Small intestine (tissue), 7 donors: ENCODE results near the gene NRG3. TPM values are rescaled to one million over a fixed set of nuclear protein-coding genes. Genes with fewer than 3 reads are reported as not detected.

Experiments used
- DNase-seq, 2 donors: peaks; one replicate each; pipeline versions ENCODE4 v3.0.0 to v3.0.0-alpha.2; 2013
- FAIRE-seq: peaks from 2 replicates; lab custom pipeline; 2012; peaks lifted over from hg19 to GRCh38; lab: Jason Lieb, UNC
- H3K27ac ChIP-seq, 3 donors: one replicate each; pipeline ENCODE4 v1.5.1; 2013; ENCODE audit warnings: low read length in 2 of 3, mild to moderate bottlenecking in 2 of 3, control low read depth in 1 of 3, inconsistent platforms in 1 of 3, low read depth in 1 of 3, moderate library complexity in 1 of 3
- H3K27me3 ChIP-seq, 3 donors: one replicate each; pipeline ENCODE4 v1.6.1; 2013; ENCODE audit warnings: low read length in 3 of 3, inconsistent platforms in 1 of 3; ENCODE audit not compliant: control insufficient read depth in 3 of 3, insufficient read depth in 3 of 3
- H3K36me3 ChIP-seq, 3 donors: one replicate each; pipeline ENCODE4 v1.6.1; 2013; ENCODE audit warnings: low read length in 3 of 3, inconsistent platforms in 1 of 3, low read depth in 1 of 3, mild to moderate bottlenecking in 1 of 3, moderate library complexity in 1 of 3; ENCODE audit not compliant: control insufficient read depth in 3 of 3, insufficient read depth in 2 of 3
- H3K4me1 ChIP-seq, 3 donors: one replicate each; pipeline ENCODE4 v1.6.1; 2013; ENCODE audit warnings: low read length in 2 of 3, inconsistent platforms in 1 of 3, low read depth in 1 of 3, mild to moderate bottlenecking in 1 of 3, moderate library complexity in 1 of 3; ENCODE audit not compliant: control insufficient read depth in 3 of 3, insufficient read depth in 2 of 3
- H3K4me3 ChIP-seq, 3 donors: one replicate each; pipeline ENCODE4 v1.5.1; 2013; ENCODE audit warnings: low read length in 3 of 3, control low read depth in 1 of 3, inconsistent platforms in 1 of 3, low read depth in 1 of 3, mild to moderate bottlenecking in 1 of 3, moderate library complexity in 1 of 3
- H3K9me3 ChIP-seq, 2 donors: one replicate each; pipeline ENCODE4 v1.6.1; 2013; ENCODE audit warnings: low read depth in 1 of 2, low read length in 1 of 2; ENCODE audit not compliant: control insufficient read depth in 2 of 2, insufficient read depth in 1 of 2
- WGBS, 3 donors: extraction: QIAGEN DNeasy Blood & Tissue Kit; methylation state at CpG; one replicate each; pipeline ENCODE4 v1.1.7; 2013; 5-methylcytosine and 5-hydroxymethylcytosine counted together
- polyA plus RNA-seq, 4 donors: library from polyadenylated mRNA; stranded (reverse) in 3 of 4; unstranded in 1 of 4; fragments of 200-250 nt in 3 of 4; fragments of 120-200 nt in 1 of 4; gene quantifications; one replicate each; pipeline versions ENCODE4 v1.2.1 to v1.2.3, GENCODE V29; 2013
- donor health status: healthy with polysubstance abuse.
- donor health status: control.
- donor health status: control.
- donor health status: Bipolar disorder and iron deficiency.
- donor health status: healthy.

The NRG3 gene
- polyA plus RNA-seq, 4 donors: 0.25 to 0.72 TPM; not detected in 2

DNA sequence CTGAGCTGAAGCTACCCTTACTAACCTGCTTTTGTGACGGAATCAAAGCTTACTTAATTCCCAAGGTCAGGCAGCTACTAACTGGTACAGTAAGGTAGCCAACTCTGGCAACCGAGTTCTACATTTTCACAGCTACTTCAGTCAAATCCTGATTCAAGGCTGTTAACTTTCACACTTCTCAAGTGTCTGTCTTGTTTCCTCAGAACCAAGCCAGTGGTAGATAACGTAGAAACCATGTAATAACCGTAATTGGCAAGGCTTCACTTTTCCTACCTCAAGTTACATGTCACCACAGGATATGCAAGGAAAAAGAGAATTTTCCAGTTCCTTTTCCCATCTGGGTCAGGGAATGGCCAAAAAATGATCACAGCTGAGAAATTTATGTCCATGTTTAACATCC lies 746.7 kb downstream of the NRG3 start:
- H3K4me3 ChIP-seq: no peak overlapping the region

GRCh38 chr10:82622479-82622878 lies 747.5 kb downstream of the NRG3 start:
- no peak overlapping the region for H3K27ac ChIP-seq
- H3K4me1 ChIP-seq: no peaks in the 10 kb centered on the region
- H3K27me3 ChIP-seq: no peaks in the 10 kb centered on the region
- H3K4me3 ChIP-seq: no peak overlapping the region
- FAIRE-seq (no peak), DNase-seq (peak in 1 of 2 donors; percentile 2)
- H3K9me3 ChIP-seq: peaks cover 0 to 6% of the 10 kb centered on the region in 2 donors
- no peaks in the 10 kb centered on the region for H3K36me3 ChIP-seq
- WGBS, 3 donors: 69 to 93% (median 78%) methylated on average over 5 of the region's 5 CpGs

More for the DNA sequence above, 746.7 kb downstream of the NRG3 start:
- no peaks in the 10 kb centered on the region for H3K36me3 ChIP-seq
- H3K4me1 ChIP-seq: no peaks in the 10 kb centered on the region
- H3K27me3 ChIP-seq: no peaks in the 10 kb centered on the region
- WGBS, 3 donors: 71 to 82% (median 79%) methylated on average over 4 of the region's 4 CpGs
- DNase-seq (no peak), FAIRE-seq (no peak)
- peaks cover 0 to 6% of the 10 kb centered on the region in 2 donors for H3K9me3 ChIP-seq
- H3K27ac ChIP-seq: no peak overlapping the region

DNA sequence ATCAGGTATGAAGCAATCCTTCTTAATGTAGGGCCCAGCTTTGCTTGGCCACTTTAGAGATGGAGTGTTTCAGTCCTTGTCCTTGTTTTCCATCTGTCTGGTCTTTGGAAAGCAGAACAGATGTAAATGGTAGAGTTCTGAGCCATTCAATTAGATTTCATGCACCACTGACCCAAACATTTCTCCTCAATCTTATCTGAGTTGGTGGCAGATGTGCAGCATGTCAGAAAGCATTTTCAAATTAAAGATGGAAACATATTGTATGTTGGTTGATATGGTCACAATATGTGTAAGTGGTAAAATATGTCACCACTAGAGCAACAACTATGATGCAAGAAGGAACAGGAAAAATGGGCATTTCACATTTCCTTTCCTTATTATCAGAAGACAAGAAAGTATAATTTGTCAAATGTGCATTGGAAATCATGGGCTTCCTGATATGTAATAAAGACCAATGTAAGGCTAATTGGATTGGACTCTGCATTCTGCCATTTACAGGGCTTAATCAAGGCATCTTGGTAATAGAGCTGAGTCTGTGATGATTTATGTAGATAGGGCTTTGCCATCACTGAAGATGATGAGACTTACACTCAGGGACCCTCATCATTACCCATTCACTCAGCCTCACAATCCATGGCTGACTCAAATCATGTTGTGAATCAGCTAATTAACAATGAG lies 750.7 kb downstream of the NRG3 start:
- Histone ChIP-seq H3K4me1 (no peaks in the 10 kb centered on the region), H3K9me3 (no peaks in the 10 kb centered on the region), H3K27me3 (no peaks in the 10 kb centered on the region), H3K36me3 (no peaks in the 10 kb centered on the region), H3K4me3 (no peak overlapping the region), H3K27ac (no peak overlapping the region)
- no peak for FAIRE-seq
- DNase-seq: no peak

GRCh38 chr10:82628373-82628772 lies 753.4 kb downstream of the NRG3 start:
- H3K4me1 ChIP-seq: no peaks in the 10 kb centered on the region
- H3K4me3 ChIP-seq: no peak overlapping the region
- FAIRE-seq (no peak), DNase-seq (peak in 1 of 2 donors; percentile 2)
- no peaks in the 10 kb centered on the region for H3K27me3 ChIP-seq
- no peaks in the 10 kb centered on the region for H3K36me3 ChIP-seq
- no peak overlapping the region for H3K27ac ChIP-seq
- 27 to 41% (median 33%) methylated on average over 3 of the region's 3 CpGs for WGBS, 3 donors
- no peaks in the 10 kb centered on the region for H3K9me3 ChIP-seq

DNA sequence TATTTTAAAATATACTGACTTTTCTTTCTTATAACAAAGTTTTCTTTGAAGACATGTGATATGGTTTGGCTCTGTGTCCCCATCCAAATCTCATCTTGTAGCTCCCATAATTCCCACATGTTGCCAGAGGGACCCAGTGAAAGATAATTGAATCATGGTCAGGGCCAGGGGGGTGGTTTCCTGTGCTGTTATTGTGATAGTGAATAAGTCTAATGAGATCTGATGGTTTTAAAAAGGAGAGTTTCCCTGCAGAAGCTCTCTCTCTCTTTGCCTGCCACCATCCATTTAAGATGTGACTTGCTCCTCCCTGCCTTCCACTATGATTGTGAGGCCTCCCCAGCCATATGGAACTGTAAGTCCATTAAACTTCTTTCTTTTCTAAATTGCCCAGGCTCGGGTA lies 768.1 kb downstream of the NRG3 start:
- DNase-seq (no peak), FAIRE-seq (no peak)
- 13 to 66% (median 31%) methylated on average over 1 of the region's 1 CpG for WGBS, 3 donors
- Histone ChIP-seq H3K27ac (no peak overlapping the region), H3K4me3 (no peak overlapping the region), H3K36me3 (no peaks in the 10 kb centered on the region), H3K9me3 (no peaks in the 10 kb centered on the region), H3K27me3 (no peaks in the 10 kb centered on the region), H3K4me1 (no peaks in the 10 kb centered on the region)

- DNase-seq: no peak
- Histone ChIP-seq H3K4me3 (no peak overlapping the region), H3K36me3 (no peaks in the 10 kb centered on the region), H3K9me3 (no peaks in the 10 kb centered on the region), H3K27ac (no peak overlapping the region), H3K27me3 (no peaks in the 10 kb centered on the region), H3K4me1 (no peaks in the 10 kb centered on the region)
- 57 to 74% (median 73%) methylated on average over 5 of the region's 5 CpGs for WGBS, 3 donors
- no peak for FAIRE-seq
Measured at GRCh38 chr10:82643601-82644000, 768.6 kb downstream of the NRG3 start.

- FAIRE-seq (no peak), DNase-seq (no peak)
- Histone ChIP-seq H3K27ac (no peak overlapping the region), H3K9me3 (no peaks in the 10 kb centered on the region), H3K36me3 (no peaks in the 10 kb centered on the region), H3K4me1 (no peaks in the 10 kb centered on the region), H3K4me3 (no peak overlapping the region), H3K27me3 (no peaks in the 10 kb centered on the region)
Measured at GRCh38 chr10:82645221-82645620, 770.2 kb downstream of the NRG3 start.

- H3K4me1 ChIP-seq: no peaks in the 10 kb centered on the region
- H3K4me3 ChIP-seq: no peak overlapping the region
- no peaks in the 10 kb centered on the region for H3K27me3 ChIP-seq
- H3K9me3 ChIP-seq: peaks cover 0 to 7% of the 10 kb centered on the region in 2 donors
- no peaks in the 10 kb centered on the region for H3K36me3 ChIP-seq
- FAIRE-seq (no peak), DNase-seq (no peak)
- no peak overlapping the region for H3K27ac ChIP-seq
- WGBS, 3 donors: 88 to 93% (median 90%) methylated on average over 7 of the region's 7 CpGs
Measured at GRCh38 chr10:82653244-82654155, 778.5 kb downstream of the NRG3 start.
